Inferior parietal cortex (tissue), 1 donor: ENCODE results near the gene CYP1B1.
"Not testable (repeated sequence)": the region's sequence is repeated elsewhere in the genome, so short reads cannot be mapped to it uniquely, and the experiment has no call there.

Source experiments
- DNase-seq: peaks from one replicate; pipeline ENCODE4 v3.0.0-alpha.2; 2016; ENCODE audit errors: extremely low spot score

CYP1B1 gene

DNA sequence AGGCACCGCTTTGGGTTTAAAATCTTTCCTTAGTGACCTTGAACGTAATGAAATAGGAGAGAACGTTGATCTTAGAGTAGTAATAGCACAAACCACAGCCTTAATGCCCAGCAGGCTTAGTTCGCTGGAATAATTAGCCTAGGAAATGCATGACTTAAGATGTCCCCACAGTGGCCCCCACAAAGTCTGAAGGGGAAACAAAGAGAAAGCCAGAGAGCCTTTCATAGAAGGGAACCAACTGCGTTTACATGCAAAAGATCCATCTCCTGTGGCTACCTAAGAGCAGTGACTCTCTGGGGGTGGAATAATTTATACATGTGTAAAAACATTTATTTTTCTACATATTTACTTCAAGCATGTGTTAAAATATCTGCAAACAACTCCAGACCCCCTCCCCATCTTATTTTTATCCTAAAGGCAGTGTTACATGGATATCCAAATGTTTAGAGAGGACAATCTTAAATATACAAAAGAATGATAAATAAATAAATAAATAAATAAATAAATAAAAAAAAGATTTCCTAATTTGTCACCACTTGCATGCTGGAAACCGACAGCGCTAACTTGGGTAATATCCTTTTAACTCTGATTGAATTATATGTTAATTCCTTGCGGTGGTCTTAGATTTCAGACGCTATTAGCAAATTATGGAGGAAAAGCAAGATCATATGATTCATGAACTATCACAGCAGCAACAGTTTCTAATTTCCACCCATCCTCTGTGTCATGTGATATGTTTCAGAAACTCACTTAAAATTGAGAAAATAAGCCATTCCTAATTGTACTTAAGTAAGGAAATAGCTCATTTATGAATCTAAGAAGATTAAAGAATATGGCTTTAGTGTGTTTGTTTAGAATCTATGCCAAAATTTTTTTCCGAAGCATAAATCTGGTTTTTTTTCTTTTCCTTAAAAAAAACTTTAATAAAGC, 23.4 kb upstream of the CYP1B1 start:
- DNase-seq, result no peak

DNA sequence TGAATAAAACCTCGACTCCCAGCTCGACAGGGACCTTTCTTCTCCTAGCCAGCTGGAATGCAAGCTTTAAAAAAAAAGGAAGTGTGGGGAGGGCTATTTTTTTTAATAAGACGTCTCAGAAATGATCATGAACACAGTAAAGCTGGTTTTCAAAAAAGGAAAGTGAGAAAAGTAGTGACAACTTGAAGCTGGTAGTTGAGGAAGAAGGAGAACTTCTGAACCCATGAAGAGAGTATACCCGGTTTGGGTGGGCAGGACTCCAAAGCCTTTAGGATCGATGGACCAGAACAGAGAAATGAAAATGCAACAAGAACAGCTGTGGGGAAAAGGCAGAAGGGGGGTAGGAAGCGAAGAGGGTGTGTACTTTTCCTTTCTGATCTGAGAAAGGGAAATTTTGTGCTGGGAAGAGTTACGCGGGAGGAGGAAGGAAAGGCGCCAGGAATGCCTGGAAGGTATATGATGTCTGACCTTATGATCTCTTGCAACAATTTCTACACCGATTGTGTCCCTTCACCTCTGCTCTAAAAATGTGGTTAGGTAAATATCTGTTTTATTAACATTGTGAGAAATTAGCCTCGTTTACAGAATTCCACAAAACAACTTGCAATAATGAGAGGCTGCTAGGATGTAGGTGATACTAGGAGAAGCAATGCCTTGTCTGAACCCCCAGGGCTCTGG, 22.6 kb upstream of the CYP1B1 start:
- no peak for DNase-seq

DNA sequence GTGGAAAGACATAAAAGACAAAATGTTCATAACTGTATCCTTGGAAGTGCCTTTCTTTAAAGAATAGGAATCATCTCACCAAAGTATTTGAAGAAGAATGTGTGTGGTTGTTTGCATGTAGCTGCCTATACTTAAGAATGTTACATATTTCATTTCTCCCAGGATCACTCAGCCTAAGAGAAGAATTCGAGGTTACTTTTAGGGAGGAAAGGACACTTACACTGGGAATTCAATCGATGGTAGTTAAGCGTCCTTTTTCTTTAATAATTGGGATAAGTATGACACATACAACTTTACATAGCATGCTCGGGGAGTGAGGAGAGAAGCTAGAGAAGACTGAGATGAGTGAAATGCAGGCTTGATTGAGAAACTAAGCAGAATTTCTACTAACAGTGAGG, 22.0 kb upstream of the CYP1B1 start:
- DNase-seq, result no peak

DNA sequence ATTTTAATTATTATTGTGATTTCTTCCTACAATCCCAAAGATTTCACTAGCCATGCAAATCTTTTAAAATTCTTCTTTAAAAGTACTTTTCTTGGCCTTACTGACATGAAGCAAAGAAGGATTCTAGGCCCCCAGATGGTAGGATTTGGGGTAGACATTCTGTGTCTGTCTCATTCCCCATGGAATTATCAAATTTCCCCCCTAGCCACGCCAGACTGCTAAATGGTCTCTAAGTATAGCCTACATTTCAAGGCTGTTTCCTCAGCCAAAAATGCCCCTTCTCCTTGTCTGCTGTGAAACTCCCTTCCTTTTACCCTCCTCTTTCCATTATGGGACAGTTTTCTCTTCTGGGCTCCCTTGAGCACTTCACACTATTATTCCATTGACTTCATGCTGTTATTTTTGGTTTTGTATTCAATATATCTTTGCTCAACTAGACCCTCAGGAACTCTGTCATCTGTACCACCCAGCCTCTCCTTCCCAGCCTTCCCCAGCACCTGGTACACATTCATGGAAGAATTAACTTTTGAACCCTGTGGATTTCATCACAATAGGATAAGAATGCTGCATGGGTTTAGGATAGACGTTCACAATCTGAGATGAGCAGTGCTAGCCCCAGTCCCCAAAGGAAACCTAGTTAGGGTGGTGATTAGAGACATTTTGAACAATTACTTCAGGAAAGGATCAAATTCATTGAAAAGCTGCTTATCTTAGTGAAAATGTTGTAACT, 21.5 kb upstream of the CYP1B1 start:
- no peak for DNase-seq

DNA sequence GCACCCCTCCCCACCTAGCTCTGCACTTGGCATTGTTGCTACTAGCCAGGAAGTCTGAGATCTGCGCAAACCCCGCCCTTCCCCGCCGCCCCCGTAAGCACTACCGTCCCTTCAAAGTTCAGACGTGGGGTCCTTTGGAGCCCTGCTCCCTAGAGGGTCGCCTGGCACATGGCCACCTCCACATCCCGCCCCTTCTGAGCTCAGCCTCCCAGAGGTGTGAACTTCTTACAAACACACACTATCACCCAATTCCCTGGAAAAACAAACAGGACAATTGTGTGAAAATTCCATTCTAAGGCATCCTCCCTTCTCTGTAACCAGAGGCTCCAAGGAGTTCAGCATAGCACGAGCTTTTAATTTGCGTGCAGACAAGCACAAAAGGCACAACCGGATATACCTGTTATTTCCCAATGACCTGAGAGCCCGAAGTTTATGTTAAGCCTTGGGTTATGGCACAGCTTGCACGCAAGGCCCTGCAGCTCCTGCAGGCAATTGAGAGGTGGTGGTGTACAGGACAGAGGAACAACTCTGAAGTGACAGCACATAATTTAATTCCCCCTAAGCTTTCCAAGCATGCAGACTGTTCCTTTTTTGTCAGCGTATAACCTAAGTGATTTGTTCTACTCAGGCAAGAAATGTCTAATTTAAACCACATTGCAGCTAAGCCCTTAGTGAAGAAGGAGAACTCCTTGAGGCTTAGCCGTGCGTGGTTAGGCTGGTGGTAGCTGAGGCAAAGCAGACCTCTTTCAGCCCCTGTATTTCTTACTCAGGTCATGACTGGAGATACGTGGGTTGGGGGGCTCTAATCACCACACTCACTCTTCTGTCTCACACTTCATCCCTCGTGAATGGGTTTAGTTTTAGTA, 20.3 kb upstream of the CYP1B1 start:
- DNase-seq, result no peak

DNA sequence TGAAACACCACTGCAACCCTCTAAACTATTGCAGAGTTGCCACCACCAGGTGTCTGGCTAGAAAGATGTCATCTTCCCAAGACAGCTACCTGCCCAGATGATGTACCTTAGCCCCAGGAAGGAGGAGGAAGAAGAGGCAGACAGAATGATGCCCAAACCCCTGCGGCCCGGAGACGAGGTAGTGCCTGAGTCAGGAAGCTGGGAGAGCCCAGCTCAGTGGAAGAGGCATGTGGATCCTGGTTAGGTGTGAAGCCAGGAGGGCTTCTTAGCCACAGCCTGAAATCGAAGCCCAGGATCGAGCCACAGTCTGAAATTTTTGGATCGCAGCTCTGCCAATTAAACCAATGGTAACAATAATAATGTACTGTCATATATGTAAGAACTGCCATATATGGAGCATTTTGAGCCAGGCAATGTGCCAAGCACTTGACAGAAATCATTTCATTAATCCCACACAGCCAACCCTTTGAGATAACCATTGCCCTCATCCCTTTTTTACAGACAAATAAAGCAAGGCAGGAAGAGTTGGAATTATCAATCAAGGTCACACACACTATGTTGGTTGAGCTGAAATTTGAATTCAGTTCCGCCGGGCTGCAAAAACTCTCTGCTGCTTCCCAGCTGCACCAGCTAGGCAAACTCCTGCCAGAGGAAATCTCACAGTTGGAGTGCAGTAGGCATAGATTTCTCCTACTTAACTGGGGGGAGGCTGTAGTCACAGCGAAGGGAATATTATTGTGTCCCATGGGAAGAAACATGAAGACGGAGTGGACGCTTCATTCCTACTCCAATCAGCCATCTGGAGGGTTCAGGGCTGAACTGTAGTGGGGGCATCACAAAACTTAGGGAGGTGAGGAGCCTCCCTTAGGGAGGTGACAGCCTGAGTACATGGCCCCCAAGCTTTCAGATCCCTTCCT, 19.4 kb upstream of the CYP1B1 start:
- DNase-seq, result no peak

DNA sequence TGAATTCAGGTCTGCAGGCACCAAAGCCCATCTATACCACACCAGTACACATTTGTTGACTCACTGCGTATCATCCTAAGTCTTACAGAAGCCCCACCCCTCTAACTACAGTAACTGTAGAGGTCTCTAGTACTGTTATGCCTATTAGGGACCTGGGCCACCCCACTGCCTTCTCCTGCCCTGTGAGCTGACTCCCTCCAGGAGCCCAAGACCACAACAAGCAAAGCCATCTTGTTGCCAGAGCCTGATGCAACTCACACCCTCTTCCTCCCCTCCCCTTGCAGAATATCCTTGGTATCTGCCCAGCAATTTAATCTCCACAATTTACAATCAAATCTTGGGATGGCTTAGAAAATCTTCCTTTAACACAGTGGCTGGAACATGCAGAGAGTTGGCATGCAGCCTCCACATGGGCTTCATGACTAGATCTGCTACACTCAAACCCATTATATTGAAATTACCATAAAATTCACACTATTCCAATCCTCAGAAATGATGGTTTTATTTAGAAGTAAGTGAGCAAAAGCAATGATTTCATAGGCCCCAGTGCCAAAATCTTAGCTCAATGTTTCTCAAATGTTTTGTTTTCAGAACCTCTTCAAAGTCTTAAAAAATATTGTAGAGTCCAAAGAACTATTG, 17.7 kb upstream of the CYP1B1 start:
- no peak for DNase-seq

GRCh38 chr2:38092196-38092902, 16.4 kb upstream of the CYP1B1 start:
- no peak for DNase-seq

GRCh38 chr2:38091760-38092159, 15.8 kb upstream of the CYP1B1 start:
- no peak for DNase-seq

GRCh38 chr2:38090928-38091327, 15.0 kb upstream of the CYP1B1 start:
- no peak for DNase-seq

- not testable (repeated sequence) for DNase-seq
Measured at GRCh38 chr2:38090212-38090611, 14.3 kb upstream of the CYP1B1 start.

- DNase-seq, result not testable (repeated sequence)
Measured at GRCh38 chr2:38085998-38086698, 10.2 kb upstream of the CYP1B1 start.

DNA sequence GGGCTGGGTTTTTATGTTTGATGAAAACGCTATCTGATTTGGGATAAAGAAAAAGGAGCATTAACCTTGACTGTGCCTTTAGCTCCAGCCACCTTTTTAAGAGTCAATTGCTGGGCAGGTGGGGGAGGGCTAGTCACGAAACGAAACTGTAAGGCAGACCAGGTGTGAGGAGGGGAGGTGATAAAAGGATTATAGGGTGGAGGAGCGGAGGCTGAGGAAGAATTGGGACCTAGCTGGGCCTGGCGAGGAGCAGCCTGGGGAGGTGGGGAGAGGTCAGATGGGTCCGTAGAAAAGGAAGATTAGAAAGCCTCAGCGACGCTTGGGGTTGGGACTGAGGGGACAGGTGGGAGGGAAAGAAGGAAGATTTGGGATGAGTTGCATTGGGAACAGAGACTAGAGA, 8.6 kb upstream of the CYP1B1 start:
- not testable (repeated sequence) for DNase-seq

- DNase-seq, result not testable (repeated sequence)
Measured at GRCh38 chr2:38082727-38083126, 6.8 kb upstream of the CYP1B1 start.

DNA sequence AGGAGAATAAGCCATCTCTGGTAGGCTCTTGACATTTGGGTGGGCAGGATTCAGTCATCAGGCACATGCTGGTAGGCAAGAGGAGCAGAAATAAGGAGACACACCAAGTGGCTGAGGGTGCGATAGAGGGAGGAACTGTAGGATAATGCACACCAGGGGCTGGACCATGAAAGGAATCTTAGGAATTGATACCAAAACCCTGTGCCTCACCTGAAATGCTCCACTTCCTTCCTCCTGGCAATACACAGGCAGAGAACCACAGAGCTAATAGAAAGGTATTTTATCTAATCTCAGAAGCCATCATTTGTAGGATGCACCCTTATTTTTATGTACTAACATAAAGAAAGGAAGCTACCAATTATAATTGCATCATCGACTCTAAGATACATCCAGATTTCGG, 4.4 kb upstream of the CYP1B1 start:
- DNase-seq, result no peak

DNA sequence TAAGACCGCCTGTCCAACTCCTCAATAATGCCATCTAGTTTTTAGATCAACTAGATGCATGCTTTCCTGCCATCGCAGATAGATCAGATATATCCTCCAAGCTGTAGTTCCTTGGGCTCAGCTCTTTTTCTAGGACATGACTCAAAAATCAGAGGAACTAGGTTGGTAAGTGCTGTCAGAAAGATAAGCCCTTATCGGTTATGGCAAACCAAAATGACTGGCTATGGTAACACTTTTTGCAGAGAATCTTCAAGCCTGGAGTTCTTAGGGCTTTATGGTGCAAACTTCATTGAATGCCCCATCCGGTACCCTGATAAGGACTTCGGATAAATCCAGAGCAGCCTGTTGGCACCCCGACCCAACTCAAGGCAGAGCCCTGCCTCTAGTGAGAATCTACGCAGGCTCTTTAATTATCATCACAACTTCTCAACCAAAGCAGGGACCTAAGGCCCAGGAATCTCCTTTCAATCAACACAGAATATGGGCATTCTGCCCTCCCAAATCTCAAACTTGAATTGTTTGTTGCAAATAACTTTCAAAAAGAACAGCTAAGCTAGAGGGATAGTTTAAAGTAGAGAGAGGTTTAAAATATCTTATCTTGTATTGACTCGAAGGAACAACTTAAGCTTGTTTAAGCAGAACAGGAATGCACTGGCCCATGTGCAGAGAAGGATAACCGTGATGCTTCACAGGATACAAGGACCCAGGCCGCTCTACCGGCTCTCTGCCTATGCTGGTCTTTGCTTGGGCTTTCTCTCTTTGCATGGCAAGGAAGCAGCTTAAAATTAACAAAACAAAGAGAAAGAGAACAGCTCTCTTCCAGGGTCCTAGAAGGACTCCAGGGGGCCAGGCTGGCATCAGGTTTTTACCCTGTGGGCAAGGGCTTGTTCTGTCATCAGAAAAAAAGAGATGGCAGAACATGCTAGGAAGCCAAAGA, 3.4 kb upstream of the CYP1B1 start:
- no peak for DNase-seq

DNA sequence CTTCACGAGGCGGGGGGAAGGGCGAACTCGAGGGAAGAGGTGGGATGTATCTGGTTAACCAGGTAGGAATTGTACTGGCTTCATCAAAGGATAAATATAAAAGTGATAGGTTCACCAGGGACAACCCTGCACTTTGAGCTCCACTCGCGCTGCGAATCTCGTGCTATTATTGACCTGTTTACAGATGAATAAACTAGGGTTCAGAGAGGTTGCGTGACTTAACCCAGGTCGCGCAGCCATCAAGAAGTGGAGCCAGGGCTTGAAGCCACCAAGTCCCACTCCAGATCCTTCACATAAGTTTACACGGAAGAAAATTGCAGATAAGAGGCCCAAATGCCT, 1.4 kb upstream of the CYP1B1 start:
- DNase-seq, result no peak
